ENCODE data around the gene CCDC172.

The CCDC172 gene, protein sequence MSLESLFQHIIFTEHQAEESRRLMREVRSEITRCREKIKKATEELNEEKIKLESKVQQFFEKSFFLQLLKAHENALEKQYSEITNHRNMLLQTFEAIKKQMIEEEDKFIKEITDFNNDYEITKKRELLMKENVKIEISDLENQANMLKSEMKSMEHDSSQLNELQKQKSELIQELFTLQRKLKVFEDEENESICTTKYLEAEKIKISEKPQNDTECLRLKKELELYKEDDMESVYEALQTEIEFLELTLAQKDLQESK

DNA sequence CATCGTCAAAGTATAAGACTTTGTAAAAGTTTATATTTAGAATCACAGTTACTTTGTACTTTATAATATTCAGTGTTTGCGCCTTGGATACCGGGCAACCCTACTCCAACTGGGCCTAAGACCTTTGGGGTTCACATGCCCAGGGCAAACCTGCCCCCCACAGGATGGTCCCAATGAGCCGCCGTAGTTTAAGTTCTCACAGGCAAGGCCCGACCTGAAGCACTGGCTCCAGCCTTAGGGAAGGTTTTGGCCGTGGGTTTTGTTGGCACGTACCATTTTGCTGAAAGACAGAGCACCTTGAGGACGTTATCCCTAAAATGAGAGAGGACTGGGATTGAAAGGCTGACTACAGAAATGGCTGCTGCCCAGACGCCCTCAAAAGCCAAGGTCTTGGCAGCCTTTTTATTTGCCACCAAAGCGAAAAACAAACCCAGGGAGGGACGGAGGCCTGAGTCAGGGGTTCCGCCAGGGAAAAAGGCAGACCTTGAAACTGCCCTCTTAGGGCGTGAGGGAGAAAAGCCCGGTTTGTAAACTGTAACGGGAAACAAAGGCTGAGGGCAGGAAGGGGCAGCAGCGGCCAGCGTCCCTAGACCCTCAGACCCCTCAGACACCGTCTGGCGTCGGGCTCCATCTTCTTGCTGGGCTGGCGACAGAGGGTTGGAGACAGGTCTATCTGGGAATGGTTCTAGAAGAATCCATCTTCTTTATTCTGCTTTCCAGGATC lies at the start of gene CCDC172:
Gene CCDC172 (plus strand): TSS at position 222 of the 724 bp plus-strand sequence. CDS start 564 bp downstream, outside the sequence.
- TF ChIP-seq, protein P1, sequence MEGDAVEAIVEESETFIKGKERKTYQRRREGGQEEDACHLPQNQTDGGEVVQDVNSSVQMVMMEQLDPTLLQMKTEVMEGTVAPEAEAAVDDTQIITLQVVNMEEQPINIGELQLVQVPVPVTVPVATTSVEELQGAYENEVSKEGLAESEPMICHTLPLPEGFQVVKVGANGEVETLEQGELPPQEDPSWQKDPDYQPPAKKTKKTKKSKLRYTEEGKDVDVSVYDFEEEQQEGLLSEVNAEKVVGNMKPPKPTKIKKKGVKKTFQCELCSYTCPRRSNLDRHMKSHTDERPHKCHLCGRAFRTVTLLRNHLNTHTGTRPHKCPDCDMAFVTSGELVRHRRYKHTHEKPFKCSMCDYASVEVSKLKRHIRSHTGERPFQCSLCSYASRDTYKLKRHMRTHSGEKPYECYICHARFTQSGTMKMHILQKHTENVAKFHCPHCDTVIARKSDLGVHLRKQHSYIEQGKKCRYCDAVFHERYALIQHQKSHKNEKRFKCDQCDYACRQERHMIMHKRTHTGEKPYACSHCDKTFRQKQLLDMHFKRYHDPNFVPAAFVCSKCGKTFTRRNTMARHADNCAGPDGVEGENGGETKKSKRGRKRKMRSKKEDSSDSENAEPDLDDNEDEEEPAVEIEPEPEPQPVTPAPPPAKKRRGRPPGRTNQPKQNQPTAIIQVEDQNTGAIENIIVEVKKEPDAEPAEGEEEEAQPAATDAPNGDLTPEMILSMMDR (IDR thresholded peaks at IDR 0.05; ENCODE audit: low read depth, low read length), result no peak
- no peak for DNase-seq (ENCODE audit: low read depth in 2 of 2)
- H3K4me3 ChIP-seq (replicated peaks in 1 of 2; ENCODE audit: low read depth in 2 of 2, low read length in 2 of 2), result no peak within 1 kb of the TSS

DNA sequence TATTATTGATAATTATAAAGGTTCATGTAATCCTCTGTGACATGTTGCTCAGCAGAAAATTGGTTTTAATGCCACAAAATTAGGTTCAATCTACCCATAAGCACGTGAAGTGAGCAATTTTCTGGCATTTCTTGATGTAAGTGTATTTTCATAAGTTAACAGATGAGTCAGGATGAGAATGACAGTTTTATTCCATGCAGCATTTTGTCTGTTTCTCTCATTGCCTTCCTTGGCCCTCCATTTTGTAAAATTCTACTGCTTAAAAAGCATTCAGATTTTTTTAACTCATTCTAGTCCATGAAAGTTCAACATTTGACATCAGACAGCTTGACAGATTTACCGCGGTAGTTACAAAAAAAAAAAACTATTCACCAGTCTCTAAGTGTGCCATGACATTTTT lies 47.3 kb upstream of the CCDC172 start:
- H3K4me3 ChIP-seq (replicated peaks in 1 of 2; ENCODE audit: low read depth in 2 of 2, low read length in 2 of 2), result no peak overlapping the region
- TF ChIP-seq, protein P1 (IDR thresholded peaks at IDR 0.05; ENCODE audit: low read depth, low read length), result no peak
- no peak for DNase-seq (ENCODE audit: low read depth in 2 of 2)

DNA sequence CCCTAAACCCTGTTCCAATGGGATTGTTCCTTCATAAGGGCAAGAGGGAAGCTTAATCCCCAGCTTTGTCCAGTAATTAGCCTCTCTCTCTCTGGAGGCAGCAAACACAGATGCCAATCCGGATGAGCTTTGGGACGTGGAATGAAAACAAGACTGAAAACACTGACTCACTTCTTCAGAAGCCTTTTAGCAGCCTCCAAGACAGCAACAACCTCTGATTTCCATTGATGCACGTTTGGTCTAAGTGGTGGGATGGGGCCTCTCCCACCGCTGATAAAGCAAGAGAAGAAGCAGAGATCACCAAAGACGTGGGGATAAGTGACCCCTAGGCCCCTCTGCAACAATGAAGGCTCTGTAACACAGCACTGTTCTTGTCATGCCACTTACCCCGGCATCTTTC lies 45.4 kb upstream of the CCDC172 start:
- TF ChIP-seq, protein P1 (IDR thresholded peaks at IDR 0.05; ENCODE audit: low read depth, low read length), result no peak
- H3K4me3 ChIP-seq (replicated peaks in 1 of 2; ENCODE audit: low read depth in 2 of 2, low read length in 2 of 2), result no peak overlapping the region
- DNase-seq (ENCODE audit: low read depth in 2 of 2), result no peak

DNA sequence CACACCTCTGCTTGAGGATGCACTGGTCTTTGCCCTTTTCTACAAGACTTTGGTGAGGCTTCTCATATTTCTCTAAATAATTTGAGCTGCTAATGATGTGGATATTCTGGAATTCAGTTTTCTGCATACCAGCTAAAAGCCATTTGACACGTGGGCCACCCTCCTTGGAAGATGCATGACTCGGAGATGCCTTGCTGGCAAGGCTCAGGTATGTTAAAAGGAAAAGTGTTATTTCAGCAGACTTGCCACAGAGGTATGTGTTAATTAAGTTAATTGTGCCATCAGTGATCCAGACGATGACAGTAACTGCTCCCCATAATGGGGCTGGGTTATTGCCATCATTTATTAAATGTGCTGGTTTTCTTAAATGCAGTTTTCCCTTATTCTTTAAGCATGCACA lies 42.5 kb upstream of the CCDC172 start:
- DNase-seq (ENCODE audit: low read depth in 2 of 2), result no peak
- no peak overlapping the region for H3K4me3 ChIP-seq (replicated peaks in 1 of 2; ENCODE audit: low read depth in 2 of 2, low read length in 2 of 2)
- TF ChIP-seq, protein P1 (IDR thresholded peaks at IDR 0.05; ENCODE audit: low read depth, low read length), result no peak

DNA sequence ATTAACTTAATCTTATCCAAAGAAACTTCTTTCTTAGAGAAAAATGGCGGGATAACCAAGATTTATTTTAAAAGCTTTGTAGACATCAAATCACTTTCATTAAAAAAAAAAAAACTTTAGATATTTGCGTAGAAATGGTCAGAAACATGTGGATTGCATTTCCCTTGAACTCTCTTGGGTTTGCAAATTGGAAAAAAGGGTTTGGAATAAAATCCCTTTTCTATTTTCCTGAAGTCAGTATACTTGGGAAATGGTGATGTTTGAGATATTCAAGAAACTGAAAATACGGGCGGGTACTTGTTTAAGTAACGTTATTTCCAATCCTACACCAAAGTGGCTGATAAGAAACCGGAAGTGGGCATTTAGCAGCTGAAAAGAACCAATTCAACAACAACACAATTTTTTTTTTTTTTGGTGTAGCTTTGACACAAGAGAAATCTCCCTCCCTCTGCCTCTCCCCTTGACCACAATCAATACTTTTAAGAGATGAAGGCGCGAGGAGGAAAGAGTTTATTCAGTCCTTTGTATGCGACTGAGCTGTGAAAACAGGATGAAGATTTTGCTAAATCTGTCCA lies 37.5 kb upstream of the CCDC172 start:
- TF ChIP-seq, protein P1 (IDR thresholded peaks at IDR 0.05; ENCODE audit: low read depth, low read length), result no peak
- no peak overlapping the region for H3K4me3 ChIP-seq (replicated peaks in 1 of 2; ENCODE audit: low read depth in 2 of 2, low read length in 2 of 2)
- no peak for DNase-seq (ENCODE audit: low read depth in 2 of 2)

DNA sequence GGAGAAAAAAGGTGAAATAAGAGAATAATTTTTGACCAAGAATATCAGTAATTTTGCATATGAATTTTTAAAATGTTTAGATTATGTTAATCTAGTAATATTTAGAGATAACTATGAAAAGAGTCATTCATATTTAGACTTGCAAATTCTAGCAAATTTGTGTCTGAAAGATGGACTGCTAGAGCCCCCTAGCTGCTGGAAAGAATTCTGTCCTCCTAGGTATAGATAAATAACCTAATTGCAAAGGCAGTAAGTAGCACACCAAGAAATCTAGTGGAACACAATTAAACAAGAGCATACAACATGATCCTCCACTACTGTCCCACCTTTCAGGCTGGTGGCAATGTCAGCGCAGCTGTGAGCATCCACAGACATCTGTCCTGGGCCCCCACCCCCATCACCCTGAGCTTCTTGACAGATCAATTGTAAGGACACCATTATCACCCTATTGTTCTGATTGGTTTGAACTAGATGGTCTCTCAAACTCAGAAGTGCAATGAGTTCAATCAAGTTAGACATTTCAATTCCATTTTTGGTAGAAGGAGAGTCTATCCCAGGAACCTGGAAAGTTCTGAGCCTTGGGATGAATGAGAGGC lies 36.2 kb upstream of the CCDC172 start:
- H3K4me3 ChIP-seq (replicated peaks in 1 of 2; ENCODE audit: low read depth in 2 of 2, low read length in 2 of 2), result no peak overlapping the region
- TF ChIP-seq, protein P1 (IDR thresholded peaks at IDR 0.05; ENCODE audit: low read depth, low read length), result peak; percentile 59
- DNase-seq (ENCODE audit: low read depth in 2 of 2), result peak; percentile 72 to 73
